HG02763 (cell line): ENCODE results near the gene ITPR2.

Experiments used
- ATAC-seq: cut with Tn5 transposase; IDR thresholded peaks from one replicate; pipeline ENCODE4 v1.9.1; 2021; ENCODE audit warnings: mild to moderate bottlenecking, moderate library complexity; ENCODE audit not compliant: unreplicated experiment

The ITPR2 gene

GRCh38 chr12:26711569-26711968, 121.4 kb downstream of the ITPR2 start:
- ATAC-seq: no peak

- ATAC-seq: no peak
These were observed 121.9 kb downstream of the ITPR2 start for GRCh38 chr12:26711072-26711471.

GRCh38 chr12:26705851-26706250, 127.1 kb downstream of the ITPR2 start:
- ATAC-seq: no peak

GRCh38 chr12:26704684-26705460, 128.1 kb downstream of the ITPR2 start:
- ATAC-seq: no peak

GRCh38 chr12:26704214-26704613, 128.8 kb downstream of the ITPR2 start:
- no peak for ATAC-seq

- ATAC-seq: no peak
These were observed 130.3 kb downstream of the ITPR2 start for GRCh38 chr12:26702741-26703140.

GRCh38 chr12:26701604-26702215, 131.3 kb downstream of the ITPR2 start:
- ATAC-seq: no peak

GRCh38 chr12:26700430-26700829, 132.6 kb downstream of the ITPR2 start:
- no peak for ATAC-seq

- ATAC-seq: no peak
These were observed 133.8 kb downstream of the ITPR2 start for GRCh38 chr12:26699237-26699636.

GRCh38 chr12:26698186-26698585, 134.8 kb downstream of the ITPR2 start:
- ATAC-seq: no peak

GRCh38 chr12:26697217-26697616, 135.8 kb downstream of the ITPR2 start:
- ATAC-seq: no peak

GRCh38 chr12:26696613-26697092, 136.3 kb downstream of the ITPR2 start:
- ATAC-seq: no peak

GRCh38 chr12:26696048-26696612, 136.9 kb downstream of the ITPR2 start:
- ATAC-seq: no peak

GRCh38 chr12:26694402-26694801, 138.6 kb downstream of the ITPR2 start:
- ATAC-seq: no peak

- no peak for ATAC-seq
These were observed 140.6 kb downstream of the ITPR2 start for GRCh38 chr12:26692407-26692806.

- no peak for ATAC-seq
These were observed 141.6 kb downstream of the ITPR2 start for GRCh38 chr12:26691234-26691970.

GRCh38 chr12:26690601-26691000, 142.4 kb downstream of the ITPR2 start:
- no peak for ATAC-seq

GRCh38 chr12:26689281-26689841, 143.6 kb downstream of the ITPR2 start:
- no peak for ATAC-seq

GRCh38 chr12:26688344-26688904, 144.6 kb downstream of the ITPR2 start:
- no peak for ATAC-seq

- ATAC-seq: no peak
These were observed 146.6 kb downstream of the ITPR2 start for GRCh38 chr12:26686408-26686807.

- ATAC-seq: no peak
These were observed 148.9 kb downstream of the ITPR2 start for GRCh38 chr12:26684101-26684500.
